Common myeloid progenitor, CD34-positive (primary cell): ENCODE results near the gene IFT88.
A peak's percentile ranks its signal among the peaks of the same experiment; 100 is the strongest.

ENCODE experiments used
- CTCF ChIA-PET: fragments of 350-600 bp; sonication (Branson Sonifier 250); formaldehyde crosslinking; loops from one replicate; lab custom pipeline; 2021; ENCODE audit warnings: antibody characterized with exemption; lab: Charles Lee
- POLR2A ChIA-PET: fragments of 350-600 bp; sonication (Branson Sonifier 250); formaldehyde crosslinking; loops from one replicate; lab custom pipeline; 2021; ENCODE audit warnings: antibody characterized with exemption; lab: Charles Lee
- DNase-seq, 3 donors: peaks; one replicate each; pipeline versions ENCODE4 v3.0.0 to v3.0.0-alpha.2; 2013
- H3K27ac ChIP-seq, 2 experiments: 1 replicate in 1 of 2; 2 replicates in 1 of 2; pipeline ENCODE4 v1.7.0; 2013; ENCODE audit warnings: inconsistent platforms in 2 of 2, low read length in 2 of 2, mild to moderate bottlenecking in 2 of 2, low read depth in 1 of 2, moderate library complexity in 1 of 2; ENCODE audit not compliant: severe bottlenecking in 2 of 2, insufficient read depth in 1 of 2, poor library complexity in 1 of 2
- H3K27me3 ChIP-seq, 5 experiments: replicated peaks in 2 of 5; 1 replicate in 3 of 5; 2 replicates in 2 of 5; pipeline versions ENCODE4 v1.6.1 to v1.7.0; 2013; ENCODE audit warnings: low read length in 4 of 5, mild to moderate bottlenecking in 2 of 5, moderate library complexity in 2 of 5, inconsistent platforms in 1 of 5; ENCODE audit not compliant: insufficient read depth in 5 of 5, control insufficient read depth in 4 of 5
- H3K36me3 ChIP-seq, 4 experiments: 1 replicate in 2 of 4; 2 replicates in 2 of 4; pipeline versions ENCODE4 v1.6.1 to v1.7.0; 2013; ENCODE audit warnings: low read length in 3 of 4, control low read depth in 1 of 4, mild to moderate bottlenecking in 1 of 4; ENCODE audit not compliant: control insufficient read depth in 4 of 4, insufficient read depth in 4 of 4
- H3K4me1 ChIP-seq, 4 experiments: 1 replicate in 3 of 4; 2 replicates in 1 of 4; pipeline versions ENCODE4 v1.6.1 to v1.7.1; 2013; ENCODE audit warnings: low read length in 3 of 4, mild to moderate bottlenecking in 3 of 4, control low read depth in 1 of 4, inconsistent platforms in 1 of 4, moderate library complexity in 1 of 4; ENCODE audit not compliant: control insufficient read depth in 4 of 4, insufficient read depth in 4 of 4; ENCODE audit errors: control extremely low read depth in 1 of 4
- H3K4me3 ChIP-seq, 7 experiments: 1 replicate in 4 of 7; 2 replicates in 3 of 7; pipeline versions ENCODE4 v1.5.1 to v1.7.0; 2013; ENCODE audit warnings: mild to moderate bottlenecking in 7 of 7, low read length in 6 of 7, moderate library complexity in 6 of 7, inconsistent platforms in 2 of 7, low read depth in 2 of 7, control low read depth in 1 of 7; ENCODE audit not compliant: insufficient read depth in 4 of 7, control insufficient read depth in 1 of 7; ENCODE audit errors: extremely low read depth in 1 of 7
- H3K9me3 ChIP-seq, 5 experiments: 1 replicate in 4 of 5; 2 replicates in 1 of 5; pipeline versions ENCODE4 v1.6.1 to v1.7.1; 2013; ENCODE audit warnings: low read length in 4 of 5, mild to moderate bottlenecking in 2 of 5, inconsistent platforms in 1 of 5, low read depth in 1 of 5, moderate library complexity in 1 of 5; ENCODE audit not compliant: control insufficient read depth in 4 of 5, insufficient read depth in 2 of 5; ENCODE audit errors: control extremely low read depth in 1 of 5
- WGBS: methylation state at CpG from one replicate; pipeline ENCODE4 v1.1.5; 2013; ENCODE audit not compliant: insufficient coverage; 5-methylcytosine and 5-hydroxymethylcytosine counted together

The IFT88 gene

DNA sequence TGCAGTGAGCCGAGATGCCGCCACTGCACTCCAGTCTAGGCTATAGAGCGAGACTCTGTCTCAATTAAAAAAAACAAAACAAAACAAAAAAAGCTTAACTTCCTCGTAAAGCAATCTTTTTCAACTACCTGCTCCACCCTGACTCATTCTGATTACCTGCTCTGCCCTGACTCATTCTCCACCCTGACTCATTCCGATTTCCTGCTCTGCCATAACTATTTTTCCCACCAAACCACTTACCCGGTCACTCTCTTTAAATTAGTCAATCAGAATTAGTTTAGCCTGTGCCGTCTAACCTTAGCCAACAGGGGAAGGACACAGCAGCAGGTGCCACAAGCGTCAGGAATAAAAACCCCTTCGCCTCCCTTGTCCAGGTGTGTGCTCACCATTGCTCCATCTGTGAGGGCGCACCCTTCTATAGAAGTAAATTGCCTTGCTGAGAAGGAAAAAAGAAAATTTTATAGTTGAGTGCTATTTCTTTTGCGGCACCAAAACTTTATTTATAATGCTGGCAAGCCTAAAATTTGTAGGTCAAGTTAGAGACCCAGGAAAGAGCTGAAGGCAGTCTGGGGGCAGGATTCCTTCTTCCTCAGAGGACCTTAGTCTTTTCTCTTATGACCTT lies 1.7 kb upstream of the IFT88 start:
- H3K36me3 ChIP-seq, result no peaks in the 10 kb centered on the region
- no peak overlapping the region for H3K4me3 ChIP-seq
- CTCF ChIA-PET, result interaction anchor here (0.9 kb wide), 1 partner anchor 9 kb away, joined by 3 read pairs; no protein-coding TSS in a partner anchor
- peaks cover 0 to 13% (median 7%) of the 10 kb centered on the region in 5 experiments for H3K9me3 ChIP-seq
- POLR2A ChIA-PET, result no interaction called here
- peaks cover 0 to 15% (median 7%) of the 10 kb centered on the region in 4 experiments for H3K4me1 ChIP-seq
- DNase-seq, result peak in 2 of 3 donors; percentile 15 to 23
- H3K27ac ChIP-seq, result no peak overlapping the region
- 99% methylated on average over 10 of the region's 11 CpGs for WGBS
- no peaks in the 10 kb centered on the region for H3K27me3 ChIP-seq

DNA sequence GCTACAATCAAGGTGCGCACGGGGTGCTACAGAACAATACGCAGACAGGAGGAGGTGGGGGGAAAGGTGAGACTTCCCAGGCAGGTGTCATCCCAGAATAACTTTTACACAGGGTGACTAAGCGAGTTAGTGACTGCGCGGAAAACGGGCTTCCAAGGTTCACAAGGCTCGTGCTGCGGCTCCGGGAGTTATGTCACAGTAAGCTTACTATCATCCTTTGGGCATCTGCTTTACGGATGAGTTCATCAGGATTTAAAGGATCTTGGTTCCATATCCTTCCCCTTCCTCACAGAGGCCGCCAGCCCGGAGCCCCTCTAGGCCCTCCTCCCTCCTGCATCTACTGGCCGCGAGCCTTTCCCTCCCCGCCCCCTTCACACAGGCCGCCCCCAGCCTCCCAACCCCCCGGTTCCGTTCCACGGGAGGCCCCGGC lies 474 bp upstream of the IFT88 start:
- DNase-seq, result no peak
- H3K4me3 ChIP-seq, result peak overlapping the region; percentile 23 to 85 (median 77)
- 3% methylated on average over 15 of the region's 21 CpGs for WGBS
- H3K27me3 ChIP-seq, result no peaks in the 10 kb centered on the region
- peak overlapping the region; percentile 70 to 95 for H3K27ac ChIP-seq
- peaks cover 0 to 15% (median 7%) of the 10 kb centered on the region in 5 experiments for H3K9me3 ChIP-seq
- POLR2A ChIA-PET, result no interaction called here
- peaks cover 0 to 15% (median 7%) of the 10 kb centered on the region in 4 experiments for H3K4me1 ChIP-seq
- H3K36me3 ChIP-seq, result peaks cover 0 to 1% (median 0%) of the 10 kb centered on the region in 4 experiments
- CTCF ChIA-PET, result no interaction called here

DNA sequence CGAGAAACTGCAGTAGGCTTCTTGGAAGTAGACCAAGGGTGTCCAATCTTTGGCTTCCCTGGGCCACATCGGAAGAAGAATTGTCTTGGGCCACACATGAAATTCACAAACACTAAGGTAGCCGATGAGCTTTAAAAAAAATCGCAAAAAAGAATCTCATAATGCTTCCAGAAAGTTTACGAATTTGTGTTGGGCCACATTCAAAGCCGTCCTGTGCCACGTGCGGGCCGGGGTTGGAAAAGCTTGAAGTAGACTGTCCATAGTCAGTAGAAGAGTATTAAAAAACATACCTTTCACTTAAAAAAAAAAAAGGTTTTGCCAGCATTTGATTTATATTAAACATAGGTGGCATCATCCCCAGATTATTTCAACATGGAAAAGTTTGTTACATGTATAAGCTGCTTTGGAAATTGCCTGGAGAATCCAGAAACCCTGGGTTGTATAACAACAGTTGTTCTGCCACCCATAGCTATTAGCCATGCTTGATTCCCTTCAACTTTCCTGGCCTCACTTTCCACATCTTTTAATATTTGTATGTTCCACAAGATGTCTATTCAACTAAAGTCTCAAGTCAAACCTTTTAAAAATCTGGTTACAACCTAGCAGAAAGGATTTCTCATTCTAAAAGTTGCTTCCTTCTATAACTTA lies 1.0 kb downstream of the IFT88 start:
- Histone ChIP-seq H3K36me3 (peaks cover 0 to 6% (median 0%) of the 10 kb centered on the region in 4 experiments), H3K27ac (peak overlapping the region; percentile 88 to 95), H3K4me3 (peak overlapping the region in 6 of 7 experiments; percentile 65 to 85 (median 78)), H3K9me3 (peaks cover 2 to 22% (median 8%) of the 10 kb centered on the region in 5 experiments), H3K4me1 (peaks cover 0 to 15% (median 7%) of the 10 kb centered on the region in 4 experiments), H3K27me3 (no peaks in the 10 kb centered on the region)
- no CpG with 5 or more reads among the region's 9 CpGs for WGBS
- no peak for DNase-seq
- CTCF ChIA-PET, result interaction anchor here (0.6 to 1.5 kb wide), 6 partner anchors 12 to 134 kb away, joined by 3 to 6 read pairs (median 3); no protein-coding TSS in a partner anchor
- POLR2A ChIA-PET, result no interaction called here

DNA sequence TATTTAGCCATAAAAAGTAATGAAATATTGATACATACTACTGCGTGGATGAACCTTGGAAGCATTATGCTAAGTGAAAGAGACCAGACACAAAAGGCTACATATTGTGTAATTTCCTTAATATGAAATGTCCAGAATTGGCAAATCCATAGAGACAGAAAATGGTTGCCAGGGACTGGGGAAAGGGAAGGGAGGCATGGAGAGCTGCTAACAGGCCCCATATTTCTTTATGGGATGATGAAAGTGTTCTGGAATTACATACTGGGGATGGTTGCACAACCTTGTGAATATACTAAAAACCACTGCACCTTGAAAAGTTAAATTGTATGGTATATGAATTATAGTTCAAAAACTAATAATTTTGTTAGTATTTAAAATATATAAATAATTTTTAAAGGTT lies 3.6 kb downstream of the IFT88 start:
- peaks cover 0 to 14% (median 2%) of the 10 kb centered on the region in 5 experiments for H3K9me3 ChIP-seq
- ChIA-PET POLR2A (no interaction called here), CTCF (interaction anchor here (1.7 kb wide), 1 partner anchor 76 kb away, joined by 4 read pairs; no protein-coding TSS in a partner anchor)
- H3K4me3 ChIP-seq, result no peak overlapping the region
- WGBS, result no CpG with 5 or more reads among the region's 1 CpG
- H3K27ac ChIP-seq, result no peak overlapping the region
- H3K27me3 ChIP-seq, result no peaks in the 10 kb centered on the region
- H3K36me3 ChIP-seq, result peaks cover 0 to 17% (median 1%) of the 10 kb centered on the region in 4 experiments
- no peak for DNase-seq
- H3K4me1 ChIP-seq, result peaks cover 0 to 15% (median 7%) of the 10 kb centered on the region in 4 experiments

DNA sequence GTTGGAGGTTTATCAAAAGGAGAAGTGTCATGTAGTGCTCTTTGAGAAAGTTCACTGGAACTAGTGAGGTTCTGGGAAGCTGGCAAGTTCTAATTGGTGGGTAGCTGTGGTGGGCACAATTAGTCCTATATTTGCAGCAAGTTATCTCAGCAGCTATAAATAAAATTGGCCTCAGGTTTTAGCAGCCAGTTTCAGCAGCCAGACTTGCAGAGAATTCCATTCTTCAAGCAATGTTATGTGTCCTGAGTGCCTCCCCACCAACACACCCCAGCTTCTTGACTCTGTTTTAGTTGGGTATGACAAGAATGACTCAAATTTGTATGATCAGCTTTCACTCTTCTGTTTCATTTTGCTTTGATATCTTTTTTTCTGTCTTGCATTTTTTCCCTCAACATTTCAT lies 4.7 kb downstream of the IFT88 start:
- DNase-seq, result peak in 2 of 3 donors; percentile 39 to 50
- Histone ChIP-seq H3K36me3 (peaks cover 0 to 26% (median 4%) of the 10 kb centered on the region in 4 experiments), H3K27me3 (no peaks in the 10 kb centered on the region), H3K27ac (no peak overlapping the region), H3K4me3 (no peak overlapping the region), H3K9me3 (peaks cover 0 to 21% (median 2%) of the 10 kb centered on the region in 5 experiments), H3K4me1 (peaks cover 0 to 12% (median 5%) of the 10 kb centered on the region in 4 experiments)
- ChIA-PET POLR2A (no interaction called here), CTCF (interaction anchor here (1.0 to 1.7 kb wide), 4 partner anchors 20 to 131 kb away, joined by 3 to 5 read pairs (median 4); no protein-coding TSS in a partner anchor)

DNA sequence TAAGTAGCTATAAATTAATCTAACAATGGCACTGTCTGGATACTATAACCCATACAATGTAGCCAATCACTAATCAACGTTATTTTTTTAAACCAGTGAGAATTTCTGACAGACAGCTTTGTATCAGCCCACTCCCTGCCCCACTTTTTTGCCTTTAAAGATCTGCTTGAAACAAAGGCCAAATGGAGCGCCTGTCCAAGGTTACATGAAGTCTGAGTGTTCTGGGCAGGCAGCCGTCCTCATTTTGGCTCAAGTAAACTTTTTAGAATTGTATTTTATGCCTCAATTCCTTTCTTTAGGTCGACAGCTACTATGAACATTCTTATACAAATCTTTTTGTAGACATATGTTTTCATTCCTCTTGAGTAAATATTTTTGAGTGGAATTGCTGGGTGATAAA lies 6.2 kb downstream of the IFT88 start:
- no peak overlapping the region for H3K27ac ChIP-seq
- peaks cover 0 to 3% (median under 1%) of the 10 kb centered on the region in 4 experiments for H3K4me1 ChIP-seq
- CTCF ChIA-PET, result interaction anchor here (0.9 kb wide), 1 partner anchor 150 kb away, joined by 3 read pairs; no protein-coding TSS in a partner anchor
- POLR2A ChIA-PET, result no interaction called here
- 90% methylated on average over 3 of the region's 4 CpGs for WGBS
- no peaks in the 10 kb centered on the region for H3K27me3 ChIP-seq
- DNase-seq, result no peak
- peaks cover 0 to 36% (median 5%) of the 10 kb centered on the region in 4 experiments for H3K36me3 ChIP-seq
- peaks cover 0 to 29% (median 3%) of the 10 kb centered on the region in 5 experiments for H3K9me3 ChIP-seq
- H3K4me3 ChIP-seq, result no peak overlapping the region
